Suprapubic skin (tissue), 3 donors: ENCODE results near the gene MLYCD.

ENCODE experiments used
- POLR2AphosphoS5 ChIP-seq, 3 donors: sonication (generic); formaldehyde crosslinking; IDR thresholded peaks; one replicate each; pipeline ENCODE4 v1.6.1; 2017; ENCODE audit warnings: antibody characterized with exemption in 3 of 3
- TF ChIP-seq, protein P1 (sequence below), 2 donors: fragments of 200-600 bp in 1 of 2; fragments of 450-650 bp in 1 of 2; sonication (generic) in 1 of 2; IDR thresholded peaks; one replicate each; pipeline ENCODE4 v1.5.1; 2016 to 2019; ENCODE audit warnings: antibody characterized with exemption in 2 of 2, mild to moderate bottlenecking in 1 of 2, moderate library complexity in 1 of 2

DNA sequence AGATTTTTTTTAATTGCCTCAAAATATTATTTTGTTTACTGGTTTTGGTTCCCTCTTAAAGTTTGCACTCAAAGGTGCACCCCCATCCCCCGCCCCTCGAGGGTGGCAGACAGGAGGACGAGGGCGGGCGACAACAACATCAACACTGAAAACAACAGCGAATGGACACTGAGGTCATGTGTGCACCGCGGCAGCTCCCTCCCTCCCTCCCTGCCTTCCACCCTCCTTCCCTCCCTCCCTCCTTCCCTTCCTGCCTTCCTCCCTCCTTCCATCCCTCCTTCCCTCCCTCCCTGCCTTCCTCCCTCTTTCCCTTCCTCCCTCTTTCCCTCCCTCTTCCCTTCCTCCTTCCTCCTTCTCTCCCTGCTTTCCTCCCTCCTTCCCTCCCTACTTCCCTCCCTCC, 52.6 kb downstream of the MLYCD start:
- no peak for TF ChIP-seq POLR2AphosphoS5 (IDR thresholded peaks at IDR 0.05)
- TF ChIP-seq, protein P1, sequence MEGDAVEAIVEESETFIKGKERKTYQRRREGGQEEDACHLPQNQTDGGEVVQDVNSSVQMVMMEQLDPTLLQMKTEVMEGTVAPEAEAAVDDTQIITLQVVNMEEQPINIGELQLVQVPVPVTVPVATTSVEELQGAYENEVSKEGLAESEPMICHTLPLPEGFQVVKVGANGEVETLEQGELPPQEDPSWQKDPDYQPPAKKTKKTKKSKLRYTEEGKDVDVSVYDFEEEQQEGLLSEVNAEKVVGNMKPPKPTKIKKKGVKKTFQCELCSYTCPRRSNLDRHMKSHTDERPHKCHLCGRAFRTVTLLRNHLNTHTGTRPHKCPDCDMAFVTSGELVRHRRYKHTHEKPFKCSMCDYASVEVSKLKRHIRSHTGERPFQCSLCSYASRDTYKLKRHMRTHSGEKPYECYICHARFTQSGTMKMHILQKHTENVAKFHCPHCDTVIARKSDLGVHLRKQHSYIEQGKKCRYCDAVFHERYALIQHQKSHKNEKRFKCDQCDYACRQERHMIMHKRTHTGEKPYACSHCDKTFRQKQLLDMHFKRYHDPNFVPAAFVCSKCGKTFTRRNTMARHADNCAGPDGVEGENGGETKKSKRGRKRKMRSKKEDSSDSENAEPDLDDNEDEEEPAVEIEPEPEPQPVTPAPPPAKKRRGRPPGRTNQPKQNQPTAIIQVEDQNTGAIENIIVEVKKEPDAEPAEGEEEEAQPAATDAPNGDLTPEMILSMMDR (IDR thresholded peaks at IDR 0.05) = no peak
